GM18507 (cell line): ENCODE data around the gene PPA1.
"Not testable (repeated sequence)": the region's sequence is repeated elsewhere in the genome, so short reads cannot be mapped to it uniquely, and the experiment has no call there.

Experiments
- DNase-seq: peaks from one replicate; pipeline ENCODE4 v3.0.0; 2011; ENCODE audit warnings: low read depth; ENCODE audit not compliant: insufficient read length; ENCODE audit errors: extremely low spot score
- FAIRE-seq: peaks from 2 replicates; lab custom pipeline; 2011; peaks lifted over from hg19 to GRCh38; lab: Jason Lieb, UNC

PPA1 gene

GRCh38 chr10:70255329-70256299, 22.4 kb upstream of the PPA1 start:
- FAIRE-seq (no peak), DNase-seq (no peak)

GRCh38 chr10:70254778-70255328, 21.6 kb upstream of the PPA1 start:
- DNase-seq (no peak), FAIRE-seq (no peak)

GRCh38 chr10:70253878-70254765, 20.9 kb upstream of the PPA1 start:
- FAIRE-seq = no peak
- DNase-seq = no peak

- FAIRE-seq = no peak
- no peak for DNase-seq
These were observed 17.9 kb upstream of the PPA1 start for GRCh38 chr10:70250961-70251680.

GRCh38 chr10:70247360-70247759, 14.1 kb upstream of the PPA1 start:
- no peak for DNase-seq
- FAIRE-seq = no peak

GRCh38 chr10:70241081-70241480, 7.9 kb upstream of the PPA1 start:
- FAIRE-seq = no peak
- DNase-seq = no peak

- FAIRE-seq, DNase-seq: not testable (repeated sequence)
These were observed 6.8 kb upstream of the PPA1 start for GRCh38 chr10:70239986-70240385.

GRCh38 chr10:70239077-70239976, 6.1 kb upstream of the PPA1 start:
- FAIRE-seq = not testable (repeated sequence)

GRCh38 chr10:70237958-70238536, 4.8 kb upstream of the PPA1 start:
- FAIRE-seq, DNase-seq: not testable (repeated sequence)

More at GRCh38 chr10:70239077-70239976, 6.1 kb upstream of the PPA1 start:
- not testable (repeated sequence) for DNase-seq

- DNase-seq = no peak
- no peak for FAIRE-seq
These were observed 1.6 kb upstream of the PPA1 start for GRCh38 chr10:70234668-70235447.

- DNase-seq (no peak), FAIRE-seq (no peak)
These were observed 691 bp upstream of the PPA1 start for GRCh38 chr10:70233939-70234300.

GRCh38 chr10:70232859-70233108, 445 bp downstream of the PPA1 start:
- DNase-seq (no peak), FAIRE-seq (no peak)

GRCh38 chr10:70232155-70232858, 922 bp downstream of the PPA1 start:
- peak; percentile 62 for FAIRE-seq
- no peak for DNase-seq

- FAIRE-seq = no peak
These were observed 4.7 kb downstream of the PPA1 start for GRCh38 chr10:70228491-70228890.

GRCh38 chr10:70227548-70228320, 5.5 kb downstream of the PPA1 start:
- FAIRE-seq (no peak), DNase-seq (no peak)

More at GRCh38 chr10:70228491-70228890, 4.7 kb downstream of the PPA1 start:
- no peak for DNase-seq

- DNase-seq = no peak
- no peak for FAIRE-seq
These were observed 9.5 kb downstream of the PPA1 start for GRCh38 chr10:70223728-70224127.
